ENCODE measurements around the gene RTN4. TPM values are rescaled to one million over a fixed set of nuclear protein-coding genes. Genes with fewer than 3 reads are reported as not detected.

RTN4 gene
- total RNA-seq, 1 experiment from 2014 or later, result 513 TPM

DNA sequence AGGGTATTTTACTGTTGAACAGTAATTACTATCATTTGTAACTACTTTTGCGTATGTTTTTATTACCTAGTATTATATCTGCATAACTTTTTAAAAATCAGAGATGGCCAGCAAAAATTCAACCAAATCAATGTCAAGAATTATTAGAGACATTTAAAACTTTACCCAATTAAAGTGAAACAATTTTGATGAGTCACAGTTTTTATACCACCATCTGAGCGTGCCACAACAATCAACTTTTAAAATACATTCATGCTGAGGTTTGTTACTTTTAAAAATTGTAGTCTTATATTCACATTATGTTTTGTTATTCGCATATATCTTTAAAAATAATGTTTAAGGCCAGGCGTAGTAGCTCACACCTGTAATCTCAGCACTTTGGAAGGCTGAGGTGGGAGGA lies 114.9 kb downstream of the RTN4 start:
- ATAC-seq, result no peak
- Histone ChIP-seq H3K36me3 (ENCODE audit: control insufficient read depth, insufficient read depth, low read length) (no peaks in the 10 kb centered on the region), H3K4me3 (ENCODE audit: low read depth in 2 of 2, low read length in 2 of 2) (no peak overlapping the region), H3K27me3 (ENCODE audit: control insufficient read depth, insufficient read depth, low read length) (no peaks in the 10 kb centered on the region), H3K27ac (ENCODE audit: low read length) (no peak overlapping the region; the same call in 1 of the 2 replicates), H3K9me3 (ENCODE audit: control insufficient read depth, insufficient read depth, low read depth, low read length) (peaks cover 11% of the 10 kb centered on the region; the same call in 1 of the 2 replicates), H3K4me1 (ENCODE audit: control insufficient read depth, insufficient read depth, low read length) (no peaks in the 10 kb centered on the region)
- no peak for DNase-seq (ENCODE audit: low read depth, low spot score)
- TF ChIP-seq POLR2AphosphoS5 (IDR thresholded peaks at IDR 0.05; ENCODE audit: low read depth, low read length), result no peak
- no peak for TF ChIP-seq SIN3A (IDR thresholded peaks at IDR 0.05; ENCODE audit: borderline replicate concordance, insufficient read depth, low read depth, low read length)
- TF ChIP-seq, protein P1, sequence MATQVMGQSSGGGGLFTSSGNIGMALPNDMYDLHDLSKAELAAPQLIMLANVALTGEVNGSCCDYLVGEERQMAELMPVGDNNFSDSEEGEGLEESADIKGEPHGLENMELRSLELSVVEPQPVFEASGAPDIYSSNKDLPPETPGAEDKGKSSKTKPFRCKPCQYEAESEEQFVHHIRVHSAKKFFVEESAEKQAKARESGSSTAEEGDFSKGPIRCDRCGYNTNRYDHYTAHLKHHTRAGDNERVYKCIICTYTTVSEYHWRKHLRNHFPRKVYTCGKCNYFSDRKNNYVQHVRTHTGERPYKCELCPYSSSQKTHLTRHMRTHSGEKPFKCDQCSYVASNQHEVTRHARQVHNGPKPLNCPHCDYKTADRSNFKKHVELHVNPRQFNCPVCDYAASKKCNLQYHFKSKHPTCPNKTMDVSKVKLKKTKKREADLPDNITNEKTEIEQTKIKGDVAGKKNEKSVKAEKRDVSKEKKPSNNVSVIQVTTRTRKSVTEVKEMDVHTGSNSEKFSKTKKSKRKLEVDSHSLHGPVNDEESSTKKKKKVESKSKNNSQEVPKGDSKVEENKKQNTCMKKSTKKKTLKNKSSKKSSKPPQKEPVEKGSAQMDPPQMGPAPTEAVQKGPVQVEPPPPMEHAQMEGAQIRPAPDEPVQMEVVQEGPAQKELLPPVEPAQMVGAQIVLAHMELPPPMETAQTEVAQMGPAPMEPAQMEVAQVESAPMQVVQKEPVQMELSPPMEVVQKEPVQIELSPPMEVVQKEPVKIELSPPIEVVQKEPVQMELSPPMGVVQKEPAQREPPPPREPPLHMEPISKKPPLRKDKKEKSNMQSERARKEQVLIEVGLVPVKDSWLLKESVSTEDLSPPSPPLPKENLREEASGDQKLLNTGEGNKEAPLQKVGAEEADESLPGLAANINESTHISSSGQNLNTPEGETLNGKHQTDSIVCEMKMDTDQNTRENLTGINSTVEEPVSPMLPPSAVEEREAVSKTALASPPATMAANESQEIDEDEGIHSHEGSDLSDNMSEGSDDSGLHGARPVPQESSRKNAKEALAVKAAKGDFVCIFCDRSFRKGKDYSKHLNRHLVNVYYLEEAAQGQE (IDR thresholded peaks at IDR 0.05; ENCODE audit: insufficient read depth in 1 of 2, low read depth in 2 of 2, low read length in 1 of 2), result no peak
- TF ChIP-seq, protein P2, sequence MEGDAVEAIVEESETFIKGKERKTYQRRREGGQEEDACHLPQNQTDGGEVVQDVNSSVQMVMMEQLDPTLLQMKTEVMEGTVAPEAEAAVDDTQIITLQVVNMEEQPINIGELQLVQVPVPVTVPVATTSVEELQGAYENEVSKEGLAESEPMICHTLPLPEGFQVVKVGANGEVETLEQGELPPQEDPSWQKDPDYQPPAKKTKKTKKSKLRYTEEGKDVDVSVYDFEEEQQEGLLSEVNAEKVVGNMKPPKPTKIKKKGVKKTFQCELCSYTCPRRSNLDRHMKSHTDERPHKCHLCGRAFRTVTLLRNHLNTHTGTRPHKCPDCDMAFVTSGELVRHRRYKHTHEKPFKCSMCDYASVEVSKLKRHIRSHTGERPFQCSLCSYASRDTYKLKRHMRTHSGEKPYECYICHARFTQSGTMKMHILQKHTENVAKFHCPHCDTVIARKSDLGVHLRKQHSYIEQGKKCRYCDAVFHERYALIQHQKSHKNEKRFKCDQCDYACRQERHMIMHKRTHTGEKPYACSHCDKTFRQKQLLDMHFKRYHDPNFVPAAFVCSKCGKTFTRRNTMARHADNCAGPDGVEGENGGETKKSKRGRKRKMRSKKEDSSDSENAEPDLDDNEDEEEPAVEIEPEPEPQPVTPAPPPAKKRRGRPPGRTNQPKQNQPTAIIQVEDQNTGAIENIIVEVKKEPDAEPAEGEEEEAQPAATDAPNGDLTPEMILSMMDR (IDR thresholded peaks at IDR 0.05), result no peak
- TF ChIP-seq TCF7L2 (IDR thresholded peaks at IDR 0.05; ENCODE audit: low read depth, low read length), result no peak
- in situ Hi-C loops (cut with HindIII; ENCODE audit: low pct_unique_long_range_greater_than_20kb, low sequenced_read_pairs) (no loop called here), intact Hi-C loops (cut with micrococcal nuclease; ENCODE audit: unreplicated experiment) (no loop called here)
- POLR2A ChIA-PET, result no interaction called here
- CTCF ChIA-PET, result no interaction called here
- no TSS peak for BruUV-seq (replicated peaks)

DNA sequence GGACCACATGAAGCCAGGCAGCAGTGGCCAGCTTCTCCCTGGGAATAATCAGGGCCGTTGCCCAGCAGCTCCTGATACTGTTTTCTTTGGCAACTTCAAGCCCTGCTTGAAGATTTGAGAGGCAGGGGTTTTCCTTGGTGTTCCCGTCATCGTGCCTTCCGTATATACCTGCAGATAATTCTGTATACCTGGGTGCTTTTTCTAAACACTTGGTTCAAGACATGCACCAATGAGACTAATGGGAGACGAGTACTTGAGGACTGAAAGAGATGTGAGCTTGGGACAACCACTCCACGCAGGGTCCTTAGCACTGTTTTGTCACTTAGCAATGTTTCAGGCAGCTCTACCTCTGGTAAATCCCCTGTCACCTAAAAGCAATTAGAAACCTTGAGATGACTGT lies 118.8 kb downstream of the RTN4 start:
- CTCF ChIA-PET, result no interaction called here
- Histone ChIP-seq H3K9me3 (ENCODE audit: control insufficient read depth, insufficient read depth, low read depth, low read length) (peaks cover 7% of the 10 kb centered on the region; the same call in 1 of the 2 replicates), H3K27me3 (ENCODE audit: control insufficient read depth, insufficient read depth, low read length) (no peaks in the 10 kb centered on the region), H3K4me3 (ENCODE audit: low read depth in 2 of 2, low read length in 2 of 2) (no peak overlapping the region), H3K27ac (ENCODE audit: low read length) (no peak overlapping the region), H3K4me1 (ENCODE audit: control insufficient read depth, insufficient read depth, low read length) (no peaks in the 10 kb centered on the region), H3K36me3 (ENCODE audit: control insufficient read depth, insufficient read depth, low read length) (no peaks in the 10 kb centered on the region)
- intact Hi-C loops (cut with micrococcal nuclease; ENCODE audit: unreplicated experiment) (no loop called here), in situ Hi-C loops (cut with HindIII; ENCODE audit: low pct_unique_long_range_greater_than_20kb, low sequenced_read_pairs) (no loop called here)
- POLR2A ChIA-PET, result no interaction called here
- TF ChIP-seq, protein P1 (IDR thresholded peaks at IDR 0.05; ENCODE audit: insufficient read depth in 1 of 2, low read depth in 2 of 2, low read length in 1 of 2), result no peak
- TF ChIP-seq POLR2AphosphoS5 (IDR thresholded peaks at IDR 0.05; ENCODE audit: low read depth, low read length), result no peak
- no peak for TF ChIP-seq TCF7L2 (IDR thresholded peaks at IDR 0.05; ENCODE audit: low read depth, low read length)
- TF ChIP-seq, protein P2 (IDR thresholded peaks at IDR 0.05), result no peak
- TF ChIP-seq SIN3A (IDR thresholded peaks at IDR 0.05; ENCODE audit: borderline replicate concordance, insufficient read depth, low read depth, low read length), result no peak
- DNase-seq (ENCODE audit: low read depth, low spot score) (no peak), ATAC-seq (no peak)
- BruUV-seq (replicated peaks), result no TSS peak

Data from Panc1 (cell line).